Measurements from ENCODE around the gene PLXND1.
"Not testable (repeated sequence)": the region's sequence is repeated elsewhere in the genome, so short reads cannot be mapped to it uniquely, and the experiment has no call there.

The PLXND1 gene

GRCh38 chr3:129606636-129607390 lies at the start of gene PLXND1:
Gene PLXND1 (minus strand): TSS chr3:129606676. CDS start chr3:129606639, 37 bp downstream.
- peak in 37 of 51 donors; percentile 6 to 78 (median 55) for DNase-seq

- no peak for DNase-seq
These were observed 48.8 kb upstream of the PLXND1 start for GRCh38 chr3:129655291-129655700.

- DNase-seq = no peak
These were observed 47.7 kb upstream of the PLXND1 start for GRCh38 chr3:129654131-129654530.

- DNase-seq = no peak
These were observed 46.5 kb upstream of the PLXND1 start for GRCh38 chr3:129653019-129653418.

- DNase-seq = peak in 27 of 51 donors; percentile 2 to 66 (median 30)
These were observed 45.1 kb upstream of the PLXND1 start for GRCh38 chr3:129651435-129652202.

GRCh38 chr3:129650256-129650872 lies 43.9 kb upstream of the PLXND1 start:
- DNase-seq = peak in 37 of 51 donors; percentile 2 to 74 (median 27)

- no peak for DNase-seq
These were observed 41.9 kb upstream of the PLXND1 start for GRCh38 chr3:129648391-129648790.

GRCh38 chr3:129645286-129645685 lies 38.8 kb upstream of the PLXND1 start:
- DNase-seq = no peak

- no peak for DNase-seq
These were observed 38.4 kb upstream of the PLXND1 start for GRCh38 chr3:129644836-129645235.

- DNase-seq = not testable (repeated sequence)
These were observed 35.2 kb upstream of the PLXND1 start for GRCh38 chr3:129641567-129642260.

- not testable (repeated sequence) for DNase-seq
These were observed 34.5 kb upstream of the PLXND1 start for GRCh38 chr3:129640985-129641384.

GRCh38 chr3:129638481-129638880 lies 32.0 kb upstream of the PLXND1 start:
- no peak for DNase-seq

- no peak for DNase-seq
These were observed 29.6 kb upstream of the PLXND1 start for GRCh38 chr3:129636082-129636481.

GRCh38 chr3:129635656-129636055 lies 29.2 kb upstream of the PLXND1 start:
- no peak for DNase-seq

GRCh38 chr3:129633751-129634481 lies 27.4 kb upstream of the PLXND1 start:
- no peak for DNase-seq

- no peak for DNase-seq
These were observed 26.5 kb upstream of the PLXND1 start for GRCh38 chr3:129632977-129633376.

GRCh38 chr3:129632556-129632955 lies 26.1 kb upstream of the PLXND1 start:
- DNase-seq = no peak

GRCh38 chr3:129632056-129632455 lies 25.6 kb upstream of the PLXND1 start:
- no peak for DNase-seq

GRCh38 chr3:129629011-129629410 lies 22.5 kb upstream of the PLXND1 start:
- DNase-seq = no peak

- DNase-seq = no peak
These were observed 21.7 kb upstream of the PLXND1 start for GRCh38 chr3:129628169-129628522.
